HCT116 (cell line): ENCODE measurements around the gene ZC3H12A. TPM values are rescaled to one million over a fixed set of nuclear protein-coding genes. Genes with fewer than 3 reads are reported as not detected.

ENCODE experiments used
- ATAC-seq: fragments of 200-7000 bp; cut with Tn5 transposase; 2 replicates; pipeline ENCODE4 v1.9.1; 2020; ENCODE audit warnings: mild to moderate bottlenecking, moderate library complexity
- BruUV-seq: library from RNA; stranded (reverse); fragments of 400-500 nt; replicated peaks from 2 replicates; lab custom pipeline; 2021; lab: Mats Ljungman, UMichigan
- CTCF ChIA-PET: fragments of 300-600 bp; sonication (Branson Sonifier 250); formaldehyde crosslinking; loops from one replicate; lab custom pipeline; 2021; ENCODE audit warnings: antibody characterized with exemption; lab: Charles Lee
- POLR2A ChIA-PET: fragments of 300-600, 350-600 bp; sonication (Branson Sonifier 250); formaldehyde crosslinking; loops from one replicate; lab custom pipeline; 2021; ENCODE audit warnings: antibody characterized with exemption; lab: Charles Lee
- RAD21 ChIA-PET, 2 experiments: fragments of 300-600 bp; sonication (Branson Sonifier 250); formaldehyde crosslinking; loops; one replicate each; lab custom pipeline; 2023; ENCODE audit warnings: low total read pairs in 2 of 2; ENCODE audit not compliant: uncharacterized antibody in 2 of 2, unreplicated experiment in 2 of 2, low non-redundant PET in 1 of 2; lab: Charles Lee
- DNase-seq: peaks from one replicate; pipeline ENCODE4 v3.0.0-alpha.2; 2010; ENCODE audit warnings: low read depth, low spot score
- H2AFZ ChIP-seq: fragments of 200-600 bp; shearing (Covaris generic), sonication (generic); 2 replicates; pipeline ENCODE4 v1.6.1; 2017; ENCODE audit warnings: low read depth, mixed run types, mixed read lengths, antibody characterized with exemption, low read length; ENCODE audit not compliant: poor library complexity, severe bottlenecking
- H3K27ac ChIP-seq: 2 replicates; pipeline ENCODE4 v1.5.1; 2012; ENCODE audit warnings: low read depth, low read length
- H3K27me3 ChIP-seq: fragments of 200-600 bp; sonication (generic); 2 replicates; pipeline ENCODE4 v1.6.1; 2016; ENCODE audit warnings: mixed run types, low read length, mixed read lengths; ENCODE audit not compliant: insufficient read depth
- H3K36me3 ChIP-seq, 2 experiments: fragments of 200-500 bp in 1 of 2; fragments of 200-600 bp in 1 of 2; sonication (Bioruptor generic) in 1 of 2; sonication (generic) in 1 of 2; 2 replicates each; pipeline versions ENCODE4 v1.5.1 to v1.6.1; 2014 to 2016; ENCODE audit warnings: low read length in 2 of 2, inconsistent platforms in 1 of 2, mixed read lengths in 1 of 2, mixed run types in 1 of 2; ENCODE audit not compliant: insufficient read depth in 2 of 2, control insufficient read depth in 1 of 2
- H3K4me1 ChIP-seq, 2 experiments: fragments of 200-600 bp in 1 of 2; sonication (generic) in 1 of 2; 2 replicates each; pipeline versions ENCODE4 v1.5.1 to v1.6.1; 2012 to 2017; ENCODE audit warnings: low read length in 2 of 2, inconsistent platforms in 1 of 2, mild to moderate bottlenecking in 1 of 2, mixed read lengths in 1 of 2, mixed run types in 1 of 2, moderate library complexity in 1 of 2; ENCODE audit not compliant: insufficient read depth in 2 of 2, control insufficient read depth in 1 of 2
- H3K4me2 ChIP-seq: fragments of 200-600 bp; sonication (generic); 2 replicates; pipeline ENCODE4 v1.6.1; 2017; ENCODE audit warnings: mixed run types, low read length, mixed read lengths
- H3K4me3 ChIP-seq, 2 experiments: fragments of 200-600 bp in 1 of 2; sonication (generic) in 1 of 2; replicated peaks in 1 of 2; 2 replicates each; pipeline ENCODE4 v1.5.1; 2011 to 2016; ENCODE audit warnings: low read length in 2 of 2, control low read depth in 1 of 2, low read depth in 1 of 2, mild to moderate bottlenecking in 1 of 2, mixed read lengths in 1 of 2, mixed run types in 1 of 2
- H3K79me2 ChIP-seq: fragments of 200-600 bp; sonication (generic); 2 replicates; pipeline ENCODE4 v1.6.1; 2017; ENCODE audit warnings: mild to moderate bottlenecking, mixed run types, low read length, moderate library complexity, mixed read lengths; ENCODE audit not compliant: insufficient read depth
- H3K9ac ChIP-seq: fragments of 200-600 bp; sonication (generic); 2 replicates; pipeline ENCODE4 v1.6.1; 2016; ENCODE audit warnings: low read length, mixed read lengths
- H3K9me2 ChIP-seq: fragments of 200-600 bp; sonication (generic), shearing (Covaris generic); 2 replicates; pipeline ENCODE4 v1.6.1; 2017; ENCODE audit warnings: mixed run types, mild to moderate bottlenecking, moderate library complexity; ENCODE audit not compliant: insufficient read depth
- H3K9me3 ChIP-seq, 2 experiments: fragments of 200-500 bp in 1 of 2; fragments of 200-600 bp in 1 of 2; sonication (Bioruptor generic) in 1 of 2; sonication (generic) in 1 of 2; 2 replicates each; pipeline ENCODE4 v1.6.1; 2014 to 2017; ENCODE audit warnings: low read length in 2 of 2, mixed read lengths in 2 of 2, inconsistent platforms in 1 of 2, low read depth in 1 of 2, mild to moderate bottlenecking in 1 of 2, mixed run types in 1 of 2, moderate library complexity in 1 of 2; ENCODE audit not compliant: control insufficient read depth in 1 of 2, insufficient read depth in 1 of 2
- H4K20me1 ChIP-seq: fragments of 200-600 bp; sonication (generic), shearing (Covaris generic); 2 replicates; pipeline ENCODE4 v1.6.1; 2017; ENCODE audit warnings: mixed run types, mild to moderate bottlenecking, moderate library complexity; ENCODE audit not compliant: insufficient read depth
- RAD21 ChIP-seq: IDR thresholded peaks from 2 replicates; pipeline ENCODE4 v1.6.1; 2012; ENCODE audit warnings: low read depth, mild to moderate bottlenecking
- ZBTB33 ChIP-seq: IDR thresholded peaks from 2 replicates; pipeline ENCODE4 v1.6.1; 2011; ENCODE audit warnings: mild to moderate bottlenecking, low read length, moderate library complexity; ENCODE audit not compliant: insufficient replicate concordance; ENCODE audit errors: extremely low read depth
- ZFX ChIP-seq: fragments of 450-650 bp; IDR thresholded peaks from 2 replicates; pipeline ENCODE4 v1.6.1; 2017
- intact Hi-C: fragments of 100-400 bp; cut with micrococcal nuclease; formaldehyde crosslinking; loops from 2 replicates; pipeline ENCODE4 v1.10.0; 2022
- total RNA-seq: library from RNA; stranded (reverse); gene quantifications from one replicate; pipeline ENCODE4 v1.2.1, GENCODE V29; 2021; ENCODE audit not compliant: unreplicated experiment
- TF ChIP-seq, protein P1 (sequence below), 3 experiments: fragments of 200-600 bp in 1 of 3; sonication (generic) in 1 of 3; IDR thresholded peaks in 2 of 3; conservative IDR thresholded peaks in 1 of 3; 2 replicates each; pipeline ENCODE4 v1.5.1; 2012 to 2017; ENCODE audit warnings: low read depth in 2 of 3, low read length in 2 of 3, antibody characterized with exemption in 1 of 3, borderline replicate concordance in 1 of 3, control low read depth in 1 of 3, mild to moderate bottlenecking in 1 of 3, mixed read lengths in 1 of 3, mixed run types in 1 of 3, moderate library complexity in 1 of 3; ENCODE audit not compliant: insufficient read depth in 1 of 3

ZC3H12A gene
- total RNA-seq, 1 experiment from 2014 or later = 10.6 TPM

- Histone ChIP-seq H3K27ac (peak overlapping the region; percentile 41), H3K4me2 (peak overlapping the region; percentile 78), H3K4me1 (peaks cover 63 to 73% of the 10 kb centered on the region in 2 experiments), H3K27me3 (0 out of 2 replicates have a peak, but pooled peaks cover 3% of the 10 kb centered on the region), H3K79me2 (peaks cover 41% of the 10 kb centered on the region), H4K20me1 (no peaks in the 10 kb centered on the region), H3K4me3 (peak overlapping the region; percentile 48 to 80), H3K36me3 (0 out of 4 replicates have a peak, but pooled peaks cover 0 to 3% of the 10 kb centered on the region in 2 experiments), H3K9me3 (no peaks in the 10 kb centered on the region), H3K9me2 (no peaks in the 10 kb centered on the region), H2AFZ (peak overlapping the region; percentile 29), H3K9ac (peak overlapping the region; percentile 88)
- DNase-seq = no peak
- no peak for TF ChIP-seq RAD21
- no peak for TF ChIP-seq ZBTB33
- TF ChIP-seq, protein P1, sequence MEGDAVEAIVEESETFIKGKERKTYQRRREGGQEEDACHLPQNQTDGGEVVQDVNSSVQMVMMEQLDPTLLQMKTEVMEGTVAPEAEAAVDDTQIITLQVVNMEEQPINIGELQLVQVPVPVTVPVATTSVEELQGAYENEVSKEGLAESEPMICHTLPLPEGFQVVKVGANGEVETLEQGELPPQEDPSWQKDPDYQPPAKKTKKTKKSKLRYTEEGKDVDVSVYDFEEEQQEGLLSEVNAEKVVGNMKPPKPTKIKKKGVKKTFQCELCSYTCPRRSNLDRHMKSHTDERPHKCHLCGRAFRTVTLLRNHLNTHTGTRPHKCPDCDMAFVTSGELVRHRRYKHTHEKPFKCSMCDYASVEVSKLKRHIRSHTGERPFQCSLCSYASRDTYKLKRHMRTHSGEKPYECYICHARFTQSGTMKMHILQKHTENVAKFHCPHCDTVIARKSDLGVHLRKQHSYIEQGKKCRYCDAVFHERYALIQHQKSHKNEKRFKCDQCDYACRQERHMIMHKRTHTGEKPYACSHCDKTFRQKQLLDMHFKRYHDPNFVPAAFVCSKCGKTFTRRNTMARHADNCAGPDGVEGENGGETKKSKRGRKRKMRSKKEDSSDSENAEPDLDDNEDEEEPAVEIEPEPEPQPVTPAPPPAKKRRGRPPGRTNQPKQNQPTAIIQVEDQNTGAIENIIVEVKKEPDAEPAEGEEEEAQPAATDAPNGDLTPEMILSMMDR (IDR thresholded peaks at IDR 0.05 in 2 of 3, conservative IDR thresholded peaks at IDR 0.05 in 1 of 3; ENCODE audit: borderline replicate concordance in 1 of 3, insufficient read depth in 1 of 3, low read depth in 2 of 3, low read length in 2 of 3) = peak in 2 of 3 experiments; percentile 43 to 46; a peak in 3 of 6 replicates
- no peak for TF ChIP-seq ZFX
- BruUV-seq = TSS peak; percentile 37
- intact Hi-C loops = loop anchor here (5.0 to 10.0 kb wide), 3 partner anchors 124 to 1921 kb away; partner anchors contain the start of genes GNL2 and UTP11
- RAD21 ChIA-PET = interaction anchor here in 1 of 2 experiments (1.1 kb wide), 1 partner anchor 14 kb away, joined by 3 read pairs; no protein-coding TSS in a partner anchor
- ATAC-seq = peak; percentile 24; the same call in 1 of the 2 replicates
- CTCF ChIA-PET = interaction anchor here (7.2 kb wide), 1 partner anchor 14 kb away, joined by 59 read pairs; no protein-coding TSS in a partner anchor
- POLR2A ChIA-PET = interaction anchor here (0.6 to 4.1 kb wide), 6 partner anchors 7 to 217 kb away, joined by 3 to 34 read pairs (median 4); partner anchors contain the start of gene MEAF6
These were observed 842 bp upstream of the ZC3H12A start for GRCh38 chr1:37473431-37474045.
